HS-27A (cell line): ENCODE measurements around the gene DNMT3A.

ENCODE experiments used
- DNase-seq: peaks from one replicate; pipeline ENCODE4 v3.0.0-alpha.2; 2012; ENCODE audit warnings: low read depth, missing footprints

Gene DNMT3A

GRCh38 chr2:25257032-25257552, 84.6 kb downstream of the DNMT3A start:
- no peak for DNase-seq

- DNase-seq, result no peak
These were observed 85.2 kb downstream of the DNMT3A start for GRCh38 chr2:25256488-25256875.

GRCh38 chr2:25255745-25256487, 85.8 kb downstream of the DNMT3A start:
- DNase-seq, result no peak

GRCh38 chr2:25254961-25255360, 86.8 kb downstream of the DNMT3A start:
- DNase-seq, result no peak

- DNase-seq, result no peak
These were observed 88.5 kb downstream of the DNMT3A start for GRCh38 chr2:25253153-25253626.

GRCh38 chr2:25252291-25253152, 89.2 kb downstream of the DNMT3A start:
- no peak for DNase-seq

GRCh38 chr2:25251422-25252273, 90.1 kb downstream of the DNMT3A start:
- no peak for DNase-seq

GRCh38 chr2:25251071-25251421, 90.7 kb downstream of the DNMT3A start:
- DNase-seq, result no peak

- DNase-seq, result no peak
These were observed 91.2 kb downstream of the DNMT3A start for GRCh38 chr2:25250331-25251070.

- no peak for DNase-seq
These were observed 91.9 kb downstream of the DNMT3A start for GRCh38 chr2:25249785-25250184.

- no peak for DNase-seq
These were observed 93.8 kb downstream of the DNMT3A start for GRCh38 chr2:25247792-25248512.

- no peak for DNase-seq
These were observed 95.0 kb downstream of the DNMT3A start for GRCh38 chr2:25246558-25247290.

GRCh38 chr2:25246001-25246400, 95.7 kb downstream of the DNMT3A start:
- no peak for DNase-seq

GRCh38 chr2:25245141-25245540, 96.6 kb downstream of the DNMT3A start:
- no peak for DNase-seq

- DNase-seq, result no peak
These were observed 97.7 kb downstream of the DNMT3A start for GRCh38 chr2:25243995-25244394.

GRCh38 chr2:25241452-25241851, 100.3 kb downstream of the DNMT3A start:
- no peak for DNase-seq

- no peak for DNase-seq
These were observed 101.1 kb downstream of the DNMT3A start for GRCh38 chr2:25240636-25241035.

GRCh38 chr2:25238920-25239319, 102.8 kb downstream of the DNMT3A start:
- no peak for DNase-seq

GRCh38 chr2:25237764-25238163, 104.0 kb downstream of the DNMT3A start:
- DNase-seq, result no peak

GRCh38 chr2:25236736-25237135, 105.0 kb downstream of the DNMT3A start:
- no peak for DNase-seq
